Duodenal mucosa (tissue), 2 donors: Measurements from ENCODE around the gene SDR9C7.
"Not testable (repeated sequence)": the region's sequence is repeated elsewhere in the genome, so short reads cannot be mapped to it uniquely, and the experiment has no call there.

ENCODE experiments used
- H3K27ac ChIP-seq: one replicate; pipeline ENCODE4 v1.7.0; 2013; ENCODE audit warnings: low read depth, low read length
- H3K27me3 ChIP-seq, 2 donors: one replicate each; pipeline ENCODE4 v1.7.0; 2013; ENCODE audit warnings: low read length in 2 of 2, control low read depth in 1 of 2; ENCODE audit not compliant: insufficient read depth in 2 of 2, control insufficient read depth in 1 of 2
- H3K36me3 ChIP-seq, 2 donors: one replicate each; pipeline ENCODE4 v1.7.0; 2013; ENCODE audit warnings: low read length in 2 of 2, control low read depth in 1 of 2; ENCODE audit not compliant: insufficient read depth in 2 of 2, control insufficient read depth in 1 of 2
- H3K4me1 ChIP-seq, 2 donors: one replicate each; pipeline ENCODE4 v1.7.0; 2013; ENCODE audit warnings: low read length in 2 of 2, control low read depth in 1 of 2; ENCODE audit not compliant: insufficient read depth in 2 of 2, control insufficient read depth in 1 of 2
- H3K4me3 ChIP-seq, 2 donors: one replicate each; pipeline ENCODE4 v1.7.0; 2013; ENCODE audit warnings: low read length in 2 of 2, low read depth in 1 of 2
- H3K9ac ChIP-seq, 2 donors: one replicate each; pipeline ENCODE4 v1.7.0; 2013; ENCODE audit warnings: low read length in 2 of 2, low read depth in 1 of 2
- H3K9me3 ChIP-seq, 2 donors: one replicate each; pipeline ENCODE4 v1.7.0; 2013; ENCODE audit warnings: low read length in 2 of 2, control low read depth in 1 of 2; ENCODE audit not compliant: control insufficient read depth in 1 of 2

SDR9C7 gene

DNA sequence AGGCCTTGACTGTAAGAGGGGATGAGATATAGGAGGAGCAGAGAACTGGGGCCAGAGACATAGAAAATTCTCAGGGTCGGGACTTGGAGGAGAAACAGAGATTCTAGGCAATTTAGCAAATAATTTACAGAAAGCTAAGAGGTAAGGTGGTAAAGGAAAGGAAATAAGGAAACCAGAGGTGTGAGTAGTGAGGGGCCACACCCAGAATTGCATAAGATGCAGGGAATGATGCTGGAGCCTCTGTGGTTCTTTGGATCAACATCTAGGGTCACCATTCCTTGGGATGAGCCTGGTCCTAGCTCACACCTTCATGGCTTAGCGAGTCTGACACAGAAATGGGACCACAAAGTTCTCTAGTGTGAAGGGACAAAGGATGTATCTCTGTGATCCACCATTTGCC is 949 bp upstream of the SDR9C7 start:
- Histone ChIP-seq H3K9me3 (no peaks in the 10 kb centered on the region), H3K27ac (no peak overlapping the region)

DNA sequence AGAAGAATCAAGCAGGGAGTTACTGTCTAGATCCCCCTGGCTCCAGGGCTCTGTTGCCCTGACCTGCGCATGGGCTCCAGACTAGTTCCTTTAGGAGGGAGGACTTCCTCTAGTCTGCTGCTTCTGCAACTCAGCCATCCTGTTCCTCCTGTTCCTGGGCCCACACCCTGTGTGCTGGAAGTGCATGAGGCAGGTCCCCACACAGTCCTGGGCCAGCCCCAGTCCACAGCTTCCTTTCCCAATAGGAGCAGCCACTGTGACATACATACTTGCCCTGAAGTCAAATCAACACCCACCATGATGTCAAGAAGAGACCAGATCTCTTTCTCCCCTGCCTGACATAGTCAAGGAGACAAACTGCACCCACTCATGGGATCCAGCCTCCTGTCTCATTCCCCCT is 1.3 kb downstream of the SDR9C7 start:
- H3K4me1 ChIP-seq = no peaks in the 10 kb centered on the region
- H3K27ac ChIP-seq = no peak overlapping the region
- H3K4me3 ChIP-seq = no peak overlapping the region
- H3K9ac ChIP-seq = no peak overlapping the region
- H3K9me3 ChIP-seq = no peaks in the 10 kb centered on the region
- H3K36me3 ChIP-seq = no peaks in the 10 kb centered on the region
- no peaks in the 10 kb centered on the region for H3K27me3 ChIP-seq

More for the DNA sequence above, 949 bp upstream of the SDR9C7 start:
- Histone ChIP-seq H3K4me3 (no peak overlapping the region), H3K27me3 (no peaks in the 10 kb centered on the region), H3K9ac (no peak overlapping the region), H3K36me3 (no peaks in the 10 kb centered on the region), H3K4me1 (no peaks in the 10 kb centered on the region)

DNA sequence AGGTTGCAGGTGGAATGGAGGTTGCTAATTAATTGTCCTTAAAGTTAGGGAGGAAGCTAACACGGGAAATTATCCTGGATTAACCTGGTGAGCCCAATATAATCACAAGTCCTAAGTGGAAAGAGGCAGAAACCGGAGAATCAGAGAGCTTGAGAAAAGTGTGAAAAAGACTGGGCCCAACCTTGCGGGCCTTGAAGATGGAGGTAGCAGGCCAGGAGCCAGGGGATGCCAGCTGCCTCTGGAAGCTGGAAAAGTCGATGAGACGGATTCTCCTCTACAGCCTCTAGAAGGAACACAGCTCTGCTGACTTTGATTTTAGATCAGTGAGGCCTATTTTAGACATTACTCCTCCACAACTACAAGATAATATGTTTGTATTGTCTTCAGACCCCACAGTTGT is 2.1 kb downstream of the SDR9C7 start:
- Histone ChIP-seq H3K27ac (no peak overlapping the region), H3K36me3 (no peaks in the 10 kb centered on the region), H3K4me1 (no peaks in the 10 kb centered on the region), H3K9ac (no peak overlapping the region), H3K9me3 (no peaks in the 10 kb centered on the region), H3K27me3 (no peaks in the 10 kb centered on the region), H3K4me3 (no peak overlapping the region)

DNA sequence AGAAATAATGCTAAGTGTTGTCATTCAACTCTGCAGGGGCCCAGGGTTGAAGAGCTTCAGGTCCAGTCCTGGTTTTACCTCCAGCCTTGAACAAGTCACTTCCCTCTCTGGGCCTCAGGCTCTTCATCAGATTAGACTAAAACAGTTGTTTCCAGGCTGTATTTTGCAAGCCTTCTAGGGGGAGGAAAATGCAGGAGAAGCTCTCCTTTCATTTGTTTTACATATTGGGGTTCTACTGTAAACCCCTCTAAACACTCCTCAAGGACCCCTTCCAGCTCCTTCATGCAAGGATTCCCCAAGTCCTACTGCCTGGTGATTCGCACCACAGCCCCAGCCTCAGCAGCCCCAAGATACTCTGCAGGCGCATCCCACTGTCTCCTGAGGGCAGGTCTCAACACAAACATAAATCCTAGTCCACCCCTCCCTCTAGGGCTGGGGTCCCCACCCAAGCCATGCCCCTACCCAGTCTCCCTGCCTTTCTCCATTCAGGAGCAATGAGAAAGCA is 2.7 kb downstream of the SDR9C7 start:
- Histone ChIP-seq H3K4me3 (no peak overlapping the region), H3K9me3 (no peaks in the 10 kb centered on the region), H3K9ac (no peak overlapping the region), H3K27me3 (no peaks in the 10 kb centered on the region), H3K36me3 (no peaks in the 10 kb centered on the region), H3K27ac (no peak overlapping the region), H3K4me1 (no peaks in the 10 kb centered on the region)

DNA sequence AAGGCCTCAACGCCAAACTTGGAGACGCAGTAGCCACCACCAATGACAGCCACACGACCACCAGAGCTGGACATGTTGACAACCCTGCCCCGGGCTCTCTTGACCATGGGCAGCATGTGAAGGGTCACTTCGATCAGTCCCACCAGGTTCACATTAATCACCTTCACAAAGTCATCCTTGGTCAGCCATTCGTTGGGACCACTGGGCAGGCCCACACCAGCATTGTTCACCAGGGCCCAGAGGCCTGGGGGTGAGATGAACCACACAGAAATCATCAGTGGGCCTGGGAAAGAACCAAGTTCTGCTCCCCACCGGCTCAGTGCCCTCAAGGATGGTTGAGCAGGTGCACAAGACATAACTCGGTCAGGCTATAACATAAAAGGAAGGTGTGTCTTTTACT is 4.0 kb downstream of the SDR9C7 start:
- Histone ChIP-seq H3K9ac (no peak overlapping the region), H3K27me3 (no peaks in the 10 kb centered on the region), H3K36me3 (no peaks in the 10 kb centered on the region), H3K27ac (no peak overlapping the region), H3K9me3 (no peaks in the 10 kb centered on the region), H3K4me1 (no peaks in the 10 kb centered on the region), H3K4me3 (no peak overlapping the region)

DNA sequence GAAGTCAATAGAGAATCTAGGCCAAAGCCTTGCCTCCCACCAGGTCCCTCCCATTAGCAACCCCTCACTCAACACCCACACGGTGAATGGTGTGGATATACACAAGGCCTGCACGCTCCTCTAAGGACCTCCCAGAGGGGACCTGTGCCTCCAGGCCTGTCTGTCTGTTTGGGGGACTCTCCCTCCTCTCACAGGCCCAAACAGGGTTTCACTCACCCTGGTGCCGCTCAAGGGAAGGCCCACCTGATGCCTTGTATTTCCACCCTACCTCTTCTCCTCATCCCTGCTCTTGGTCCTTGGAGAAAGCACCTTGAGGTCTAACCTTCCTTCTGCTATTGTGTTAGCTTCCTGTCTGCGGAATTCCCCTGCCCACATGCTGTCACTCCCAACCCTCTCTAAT is 4.4 kb downstream of the SDR9C7 start:
- H3K27ac ChIP-seq = no peak overlapping the region
- H3K9ac ChIP-seq = no peak overlapping the region
- H3K9me3 ChIP-seq = no peaks in the 10 kb centered on the region
- no peaks in the 10 kb centered on the region for H3K4me1 ChIP-seq
- H3K36me3 ChIP-seq = no peaks in the 10 kb centered on the region
- no peak overlapping the region for H3K4me3 ChIP-seq
- no peaks in the 10 kb centered on the region for H3K27me3 ChIP-seq

DNA sequence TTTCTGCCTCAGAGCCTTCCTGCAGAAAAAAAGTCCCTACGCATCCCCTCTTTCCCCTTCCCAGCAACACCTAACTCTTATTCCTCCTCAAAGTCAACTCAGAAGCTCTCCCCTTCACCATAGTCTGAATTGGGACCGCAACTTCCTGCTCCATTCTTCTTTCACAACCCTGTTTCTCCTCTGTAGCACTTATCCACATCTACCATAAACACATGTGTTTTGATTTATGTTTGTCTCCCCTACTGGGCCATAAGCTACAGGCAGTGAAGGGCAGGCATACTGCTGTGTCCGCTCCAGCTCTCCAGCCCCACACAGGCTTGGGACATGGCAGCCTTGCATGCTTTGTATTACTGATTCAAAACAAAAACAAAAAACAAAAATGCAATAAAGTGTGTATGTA is 5.9 kb downstream of the SDR9C7 start:
- no peaks in the 10 kb centered on the region for H3K4me1 ChIP-seq

DNA sequence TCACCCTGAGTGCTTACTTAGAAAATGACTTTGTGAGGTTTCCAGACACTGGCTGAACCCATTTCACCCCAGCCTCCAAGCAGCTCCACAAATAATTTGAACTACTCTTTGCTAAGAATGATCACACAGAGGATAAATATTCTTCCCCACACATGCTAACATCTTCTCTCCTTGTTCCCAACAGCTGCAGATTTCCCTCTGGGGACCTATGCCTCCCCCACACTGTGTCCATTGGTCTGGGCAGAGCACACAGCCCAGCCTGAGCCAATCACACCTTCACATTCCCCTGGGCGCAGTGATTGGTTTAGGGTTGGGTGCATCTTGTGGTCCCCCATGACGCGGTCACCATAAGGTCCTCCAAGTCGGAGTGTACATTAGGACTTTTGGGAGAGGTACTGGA is 6.9 kb downstream of the SDR9C7 start:
- Histone ChIP-seq H3K4me3 (no peak overlapping the region), H3K27me3 (no peaks in the 10 kb centered on the region), H3K27ac (no peak overlapping the region), H3K9me3 (no peaks in the 10 kb centered on the region), H3K36me3 (no peaks in the 10 kb centered on the region), H3K4me1 (no peaks in the 10 kb centered on the region), H3K9ac (no peak overlapping the region)

More for the DNA sequence above, 5.9 kb downstream of the SDR9C7 start:
- H3K27me3 ChIP-seq = no peaks in the 10 kb centered on the region
- H3K36me3 ChIP-seq = no peaks in the 10 kb centered on the region
- no peaks in the 10 kb centered on the region for H3K9me3 ChIP-seq
- H3K27ac ChIP-seq = no peak overlapping the region
- H3K9ac ChIP-seq = no peak overlapping the region
- no peak overlapping the region for H3K4me3 ChIP-seq

DNA sequence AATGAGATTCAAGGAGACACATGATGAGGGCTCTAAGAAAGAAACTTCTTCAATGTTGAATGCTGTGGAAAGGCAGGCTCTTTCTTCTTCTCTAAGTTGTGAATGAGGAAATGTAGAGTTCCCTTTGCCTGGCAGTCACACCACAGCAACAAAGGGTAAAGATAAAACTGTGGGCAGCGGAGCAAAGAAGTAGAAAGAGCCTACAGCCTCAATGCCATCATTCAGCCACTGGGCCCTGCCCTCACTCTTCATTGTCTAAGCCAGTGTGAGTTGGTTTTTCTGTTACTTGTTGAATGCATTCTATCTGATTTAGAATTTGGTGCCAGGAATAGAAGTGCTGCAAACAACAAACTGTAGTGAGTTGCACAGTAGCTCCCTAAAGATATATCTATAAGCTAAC is 12.2 kb downstream of the SDR9C7 start:
- H3K4me3 ChIP-seq = no peak overlapping the region
- no peaks in the 10 kb centered on the region for H3K36me3 ChIP-seq
- no peaks in the 10 kb centered on the region for H3K4me1 ChIP-seq
- no peaks in the 10 kb centered on the region for H3K9me3 ChIP-seq
- H3K27me3 ChIP-seq = no peaks in the 10 kb centered on the region
- H3K27ac ChIP-seq = no peak overlapping the region
- no peak overlapping the region for H3K9ac ChIP-seq

DNA sequence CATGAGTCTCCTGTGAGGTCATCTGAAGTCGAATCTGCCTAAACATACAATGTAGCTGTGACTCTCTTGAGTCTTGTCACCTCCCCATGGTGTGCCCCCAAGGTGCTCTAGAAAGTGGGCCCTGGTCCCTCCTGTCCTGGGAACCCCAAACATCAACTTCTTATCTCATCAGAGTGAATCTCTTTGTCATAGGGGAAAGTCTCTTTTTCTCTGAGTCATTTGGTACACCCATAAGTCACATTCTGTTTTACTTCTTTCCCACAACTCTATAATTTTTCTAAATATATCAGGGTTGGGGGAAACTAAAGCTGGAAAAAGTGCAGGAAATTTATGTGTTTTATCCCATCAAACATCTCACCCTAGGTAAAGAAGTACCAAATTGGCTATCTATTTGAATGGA is 12.9 kb downstream of the SDR9C7 start:
- H3K4me3 ChIP-seq = no peak overlapping the region
- H3K9me3 ChIP-seq = no peaks in the 10 kb centered on the region
- H3K27ac ChIP-seq = no peak overlapping the region
- H3K36me3 ChIP-seq = no peaks in the 10 kb centered on the region
- H3K9ac ChIP-seq = no peak overlapping the region
- no peaks in the 10 kb centered on the region for H3K27me3 ChIP-seq
- no peaks in the 10 kb centered on the region for H3K4me1 ChIP-seq

DNA sequence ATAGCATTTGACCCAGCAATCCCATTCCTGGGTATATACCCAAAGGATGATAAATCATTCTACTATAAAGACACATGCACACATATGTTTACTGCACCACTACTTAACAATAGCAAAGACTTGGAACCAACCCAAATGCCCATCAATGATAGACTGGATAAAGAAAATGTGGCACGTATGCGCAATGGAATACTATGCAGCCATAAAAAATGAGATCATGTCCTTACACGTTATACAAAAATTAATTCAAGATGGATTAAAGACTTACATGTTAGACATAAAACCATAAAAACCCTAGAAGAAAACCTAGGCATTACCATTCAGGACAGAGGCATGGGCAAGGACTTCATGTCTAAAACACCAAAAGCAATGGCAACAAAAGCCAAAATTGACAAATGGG is 16.1 kb downstream of the SDR9C7 start:
- not testable (repeated sequence) for H3K9ac ChIP-seq, H3K36me3 ChIP-seq, H3K27me3 ChIP-seq, H3K9me3 ChIP-seq, H3K4me3 ChIP-seq, H3K27ac ChIP-seq, H3K4me1 ChIP-seq
